GM19043 (cell line): ENCODE data around the gene TMEM134.
A peak's percentile ranks its signal among the peaks of the same experiment; 100 is the strongest.
"Not testable (repeated sequence)": the region's sequence is repeated elsewhere in the genome, so short reads cannot be mapped to it uniquely, and the experiment has no call there.

ENCODE experiments used
- ATAC-seq: cut with Tn5 transposase; IDR thresholded peaks from one replicate; pipeline ENCODE4 v1.9.1; 2021; ENCODE audit warnings: low read depth; ENCODE audit not compliant: unreplicated experiment

TMEM134 gene

DNA sequence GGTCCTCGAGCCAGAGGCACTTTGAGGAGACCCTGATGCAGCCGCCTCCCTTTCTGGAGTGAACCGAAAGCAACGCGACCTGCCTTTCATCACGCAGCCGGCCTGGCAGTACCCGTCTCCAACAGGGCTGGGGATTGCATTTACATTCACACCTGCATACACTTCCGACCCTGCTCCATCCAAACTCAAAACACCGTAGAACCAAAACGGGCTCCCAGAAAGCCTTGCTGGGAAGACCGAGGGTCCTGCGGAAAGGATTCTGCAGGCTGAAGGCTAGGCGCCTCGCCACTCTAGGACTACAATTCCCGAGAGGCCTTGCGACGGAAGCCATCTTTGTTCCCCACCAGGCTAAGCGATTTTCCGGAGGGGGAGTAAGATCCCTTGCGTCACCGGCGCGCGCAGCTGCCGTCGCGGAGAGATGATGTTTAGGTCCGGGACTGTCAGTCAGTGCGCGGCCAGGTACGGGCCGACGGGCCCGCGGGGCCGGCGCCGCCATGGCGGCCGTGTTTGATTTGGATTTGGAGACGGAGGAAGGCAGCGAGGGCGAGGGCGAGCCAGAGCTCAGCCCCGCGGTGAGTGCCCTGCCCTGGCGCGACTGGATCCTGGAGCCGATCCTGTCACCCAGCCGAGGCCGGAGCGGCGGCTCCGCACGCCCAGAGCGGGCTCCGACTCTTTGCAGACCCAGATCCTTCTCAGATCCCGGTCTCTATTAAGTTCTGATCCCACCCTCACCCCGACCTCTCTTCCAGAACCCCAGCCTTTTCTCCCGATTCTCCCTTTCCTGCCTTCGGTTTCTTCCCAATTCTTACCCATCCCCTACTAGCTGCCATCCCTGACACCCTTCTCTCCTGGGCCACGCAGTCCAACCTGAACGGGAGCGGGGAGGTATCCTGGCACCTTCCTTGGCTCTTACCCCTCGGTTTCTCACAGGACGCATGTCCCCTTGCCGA, 40.7 kb downstream of the TMEM134 start, which contains the start of gene RPS6KB2:
Gene RPS6KB2 (plus strand): TSS at position 443 of the 950 bp plus-strand sequence. CDS start 52 bp downstream, at position 495.
- peak; percentile 56 for ATAC-seq

GRCh38 chr11:67427364-67427859, 41.6 kb downstream of the TMEM134 start:
- not testable (repeated sequence) for ATAC-seq

DNA sequence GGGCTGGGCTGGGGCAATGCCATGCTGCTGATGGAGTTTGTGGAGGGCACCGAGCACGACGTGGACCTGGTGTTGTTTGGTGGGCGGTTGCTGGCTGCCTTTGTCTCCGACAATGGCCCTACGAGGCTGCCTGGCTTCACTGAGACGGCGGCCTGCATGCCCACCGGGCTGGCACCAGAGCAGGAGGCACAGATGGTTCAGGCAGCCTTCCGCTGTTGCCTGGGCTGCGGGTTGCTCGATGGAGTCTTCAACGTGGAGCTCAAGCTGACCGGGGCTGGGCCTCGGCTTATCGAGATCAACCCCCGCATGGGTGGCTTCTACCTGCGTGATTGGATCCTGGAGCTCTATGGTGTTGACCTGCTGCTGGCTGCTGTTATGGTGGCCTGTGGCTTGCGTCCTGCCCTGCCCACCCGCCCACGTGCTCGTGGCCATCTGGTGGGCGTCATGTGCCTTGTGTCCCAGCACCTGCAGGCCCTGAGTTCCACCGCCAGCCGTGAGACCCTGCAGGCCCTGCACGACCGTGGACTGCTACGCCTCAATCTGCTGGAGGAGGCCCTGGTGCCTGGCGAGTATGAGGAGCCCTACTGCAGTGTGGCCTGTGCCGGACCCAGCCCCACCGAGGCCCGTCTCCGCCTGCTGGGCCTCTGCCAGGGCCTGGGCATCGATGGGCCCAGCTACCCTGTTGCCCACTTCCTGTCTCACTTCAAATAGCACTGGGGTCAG, 45.0 kb downstream of the TMEM134 start:
- no peak for ATAC-seq

- ATAC-seq: no peak
These were observed 45.6 kb downstream of the TMEM134 start for GRCh38 chr11:67423466-67423865.

DNA sequence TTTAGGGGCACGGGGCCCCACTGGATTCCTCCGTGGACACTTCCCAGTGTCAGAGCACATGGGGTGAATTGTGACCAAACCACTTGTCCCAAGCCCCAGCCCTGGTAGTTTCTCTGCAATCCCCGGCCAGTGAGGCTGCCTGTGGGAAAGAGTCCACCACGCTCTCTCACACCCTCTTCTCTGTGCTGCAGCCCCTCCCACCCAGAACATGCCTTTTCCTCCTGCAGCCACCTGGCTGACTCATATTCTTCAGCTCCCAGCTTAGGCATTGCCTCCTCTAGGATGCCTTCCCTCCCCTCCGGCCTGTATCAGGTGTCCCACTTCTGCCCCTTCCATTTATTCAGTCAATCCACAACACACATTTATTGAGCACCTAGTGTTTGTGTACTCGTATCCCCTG, 46.2 kb downstream of the TMEM134 start:
- no peak for ATAC-seq

GRCh38 chr11:67421430-67422031, 47.5 kb downstream of the TMEM134 start:
- no peak for ATAC-seq

DNA sequence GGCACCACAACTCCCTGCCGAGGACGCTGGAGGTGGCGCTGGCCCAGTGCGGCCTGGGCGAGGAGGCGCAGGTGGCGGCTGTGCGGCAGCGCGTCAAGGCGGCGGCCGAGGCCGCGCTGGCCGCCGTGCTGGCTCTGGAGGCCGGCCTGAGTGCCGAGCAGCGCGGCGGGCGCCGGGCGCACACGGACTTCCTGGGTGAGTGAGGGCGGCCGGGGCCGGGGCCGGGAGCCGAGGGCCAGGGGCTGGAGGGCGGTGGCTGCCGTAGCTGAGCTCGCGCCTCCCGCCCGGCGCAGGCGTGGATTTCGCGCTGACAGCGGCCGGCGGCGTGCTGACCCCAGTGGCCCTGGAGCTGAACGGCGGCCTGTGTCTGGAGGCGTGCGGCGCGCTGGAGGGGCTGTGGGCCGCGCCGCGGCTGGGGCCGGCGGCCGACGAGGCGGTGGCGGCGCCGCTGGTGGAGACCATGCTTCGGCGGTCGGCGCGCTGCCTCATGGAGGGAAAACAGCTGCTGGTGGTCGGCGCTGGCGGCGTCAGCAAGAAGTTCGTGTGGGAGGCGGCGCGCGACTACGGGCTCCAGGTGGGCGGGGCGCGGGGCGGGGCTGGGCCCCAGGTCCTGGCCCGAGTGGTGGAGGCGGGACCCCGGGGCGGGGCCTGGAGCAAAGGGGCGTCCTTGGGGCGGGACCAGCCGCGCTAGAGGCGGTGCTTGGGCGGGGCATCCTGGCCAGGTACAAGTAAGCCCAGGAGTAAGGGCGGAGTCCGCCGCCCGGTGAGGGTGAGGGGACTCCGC, 48.2 kb downstream of the TMEM134 start:
- ATAC-seq: peak; percentile 94

DNA sequence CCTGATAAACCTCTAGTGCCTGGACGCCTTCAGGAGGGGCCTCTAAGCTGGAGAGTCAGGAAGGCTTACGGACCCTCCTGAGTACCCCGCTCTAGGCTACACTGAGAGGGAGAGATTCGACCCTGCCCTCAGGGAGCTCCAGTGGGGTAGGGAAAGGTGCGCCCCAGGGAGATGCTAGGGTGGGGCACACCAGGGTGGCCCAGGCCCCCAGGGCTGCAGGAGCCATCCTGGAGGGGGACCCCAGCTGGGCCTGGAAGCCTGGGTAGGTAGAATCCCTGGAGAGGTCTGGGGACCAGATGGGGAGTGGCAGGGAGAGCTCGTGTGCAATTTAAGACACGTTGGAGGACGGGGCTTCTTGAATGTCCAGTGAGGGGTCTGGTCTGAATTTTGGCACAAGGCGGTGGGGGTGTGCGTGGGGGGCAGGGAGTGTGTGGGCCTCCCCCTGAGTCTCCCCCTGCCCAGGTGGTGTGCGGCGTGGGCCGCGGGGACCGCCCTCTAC, 48.9 kb downstream of the TMEM134 start:
- ATAC-seq: no peak

DNA sequence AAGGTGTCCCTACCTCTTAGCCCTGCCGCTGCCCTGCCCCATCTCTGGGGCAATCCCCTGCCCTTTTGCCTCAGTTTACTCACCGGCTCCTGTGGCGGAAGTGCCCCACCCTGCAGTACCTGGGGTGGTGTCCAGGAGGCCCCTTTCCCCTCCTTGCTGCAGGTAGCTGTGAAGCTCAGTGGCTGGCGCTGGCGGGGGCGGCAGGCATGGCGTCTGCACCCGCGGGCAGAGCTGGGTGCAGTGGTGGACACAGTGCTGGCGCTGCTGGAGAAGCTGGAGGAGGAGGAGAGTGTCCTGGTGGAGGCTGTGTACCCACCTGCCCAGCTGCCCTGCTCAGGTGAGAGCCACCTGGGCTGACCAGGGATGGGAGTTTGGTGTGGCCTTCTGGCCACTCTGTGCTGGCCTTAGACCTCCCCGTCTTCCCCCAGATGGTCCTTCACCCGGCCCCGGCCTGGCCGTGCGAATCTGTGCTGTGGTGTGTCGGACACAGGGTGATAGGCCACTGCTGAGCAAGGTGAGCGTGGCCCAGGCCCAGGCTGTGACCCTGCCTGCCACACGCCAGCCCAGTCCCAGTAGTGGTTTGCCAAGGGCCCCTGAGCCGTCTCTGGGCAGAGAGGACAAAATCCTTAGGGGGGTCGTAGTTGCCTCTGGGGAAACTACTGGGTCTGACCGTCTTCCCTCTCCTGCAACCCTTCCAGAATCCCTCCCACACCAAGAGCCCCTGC, 49.6 kb downstream of the TMEM134 start:
- ATAC-seq: no peak

DNA sequence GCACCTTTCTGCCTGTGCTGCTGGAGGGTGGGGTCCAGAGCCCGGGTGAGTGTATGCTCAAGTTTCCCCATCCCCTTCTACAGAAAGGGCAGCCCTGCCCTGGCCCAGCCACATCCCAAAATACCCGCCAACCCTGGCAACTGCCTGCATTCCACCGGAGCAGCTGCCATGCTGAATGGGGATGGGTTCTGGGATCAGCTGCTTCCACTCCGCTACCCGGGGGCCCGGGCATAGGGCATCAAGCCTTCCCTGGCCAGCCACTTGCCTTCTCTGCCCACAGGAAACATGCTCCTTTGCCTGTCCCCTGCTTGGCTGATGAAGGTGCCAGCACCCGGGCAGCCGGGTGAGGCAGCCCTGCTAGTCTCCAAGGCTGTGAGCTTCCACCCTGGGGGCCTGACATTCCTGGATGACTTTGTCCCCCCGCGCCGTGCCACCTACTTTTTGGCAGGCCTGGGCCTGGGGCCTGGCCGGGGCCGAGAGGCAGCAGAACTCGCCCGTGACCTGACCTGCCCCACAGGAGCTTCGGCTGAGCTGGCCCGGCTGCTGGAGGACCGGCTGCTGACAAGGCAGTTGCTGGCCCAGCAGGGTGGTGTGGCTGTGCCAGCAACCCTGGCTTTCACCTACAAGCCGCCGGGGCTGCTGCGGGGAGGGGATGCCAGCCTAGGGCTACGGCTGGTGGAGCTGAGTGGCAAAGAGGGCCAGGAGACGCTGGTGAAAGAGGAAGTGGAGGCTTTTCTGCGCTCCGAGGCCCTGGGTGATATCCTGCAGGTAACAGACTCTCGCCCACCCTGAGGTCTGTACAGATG, 50.4 kb downstream of the TMEM134 start:
- ATAC-seq: no peak

DNA sequence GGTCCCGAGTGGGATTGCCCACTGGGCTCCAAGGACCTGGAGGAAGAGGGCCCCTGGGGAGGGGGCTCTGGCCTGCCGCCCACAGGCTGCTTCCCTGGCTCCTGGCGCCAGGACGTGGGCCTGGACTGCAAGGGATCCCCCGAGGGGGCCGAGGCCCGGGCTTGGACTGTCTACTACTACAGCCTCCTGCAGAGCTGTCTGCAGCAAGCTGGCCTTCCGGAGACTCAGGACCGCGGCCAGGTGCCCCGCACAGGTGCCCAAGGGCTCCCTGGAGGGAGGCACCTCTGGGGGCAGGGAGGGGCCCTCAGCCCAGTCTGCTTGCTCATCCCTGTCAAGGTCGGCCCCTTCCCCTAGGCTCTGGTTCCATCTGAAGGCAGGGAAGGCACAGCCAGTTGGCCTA, 51.6 kb downstream of the TMEM134 start:
- no peak for ATAC-seq

DNA sequence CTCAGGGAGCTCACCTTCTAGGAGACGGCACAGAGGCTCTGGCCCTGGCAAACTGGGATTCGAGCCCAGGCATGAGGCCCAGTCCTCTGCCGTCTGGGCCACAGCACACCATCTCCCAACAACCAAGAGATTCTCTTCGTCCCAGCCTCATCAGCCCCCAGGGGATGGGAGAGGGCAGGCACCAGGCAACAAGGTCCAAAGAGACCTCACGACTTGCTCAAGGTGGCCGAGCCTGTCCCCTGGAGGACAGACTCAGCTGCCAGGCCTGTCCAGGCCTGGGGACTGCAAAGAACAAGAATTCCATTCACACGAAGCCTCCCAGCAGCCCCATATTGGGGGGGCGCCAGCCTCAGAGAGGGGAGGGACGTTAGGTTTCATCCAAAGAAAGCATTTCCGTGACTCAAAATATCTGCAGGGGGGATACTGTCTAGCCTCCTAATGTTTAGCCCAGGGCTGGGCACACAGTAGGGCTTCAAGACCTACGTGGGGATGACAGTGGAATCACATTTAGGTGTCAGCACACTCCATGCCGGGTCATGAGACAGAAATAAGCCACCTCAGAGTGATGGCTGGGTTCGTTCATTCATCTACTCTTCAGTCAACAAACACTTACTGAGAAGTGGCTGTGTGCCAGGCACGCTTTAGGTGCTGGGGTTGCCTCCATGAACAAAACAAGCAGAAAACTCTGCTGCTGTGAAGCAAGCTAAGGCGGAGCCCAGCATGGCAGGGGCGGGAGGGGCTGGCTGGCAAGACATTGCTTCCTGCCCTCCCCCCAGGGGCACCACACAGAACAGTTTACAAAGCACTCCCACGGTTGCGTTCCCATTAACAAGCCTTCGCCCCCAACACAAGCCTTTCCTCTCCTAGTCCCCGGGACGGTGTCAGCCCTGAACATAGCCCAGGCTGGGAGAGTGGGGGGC, 52.4 kb downstream of the TMEM134 start:
- no peak for ATAC-seq

- ATAC-seq: no peak
These were observed 53.3 kb downstream of the TMEM134 start, which contains the start of gene CARNS1 for GRCh38 chr11:67415501-67416304. CARNS1 (plus strand) TSS chr11:67415678; CDS start chr11:67416200, 522 bp downstream.

DNA sequence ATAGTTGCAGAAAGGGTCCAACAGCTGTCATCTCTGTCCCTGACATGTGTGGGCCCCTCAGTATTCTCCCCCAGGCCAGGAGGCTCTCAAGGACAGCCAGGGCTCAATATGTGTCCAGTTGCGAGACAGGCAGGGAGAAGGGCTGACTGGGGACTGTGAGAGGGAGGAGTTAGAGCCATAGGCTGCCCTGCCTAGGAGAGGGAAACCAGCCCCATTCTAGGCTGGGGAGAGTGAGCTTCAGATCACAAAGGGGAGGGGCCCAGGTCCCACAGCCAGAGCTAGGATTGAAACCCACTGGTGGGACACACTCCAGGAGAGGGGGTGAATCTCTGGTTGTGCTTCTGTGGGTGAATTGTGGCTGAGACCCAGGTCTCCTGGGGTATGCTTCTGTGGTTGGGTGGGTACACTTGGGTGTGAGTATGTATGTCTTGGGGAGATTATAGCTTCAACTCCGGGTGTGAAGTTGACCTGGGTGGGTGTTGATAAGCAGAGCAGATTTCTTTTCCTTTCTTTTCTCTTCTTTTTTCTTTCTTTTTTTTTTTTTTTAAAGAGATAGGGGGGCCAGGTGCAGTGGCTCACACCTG, 55.7 kb downstream of the TMEM134 start:
- ATAC-seq: no peak

DNA sequence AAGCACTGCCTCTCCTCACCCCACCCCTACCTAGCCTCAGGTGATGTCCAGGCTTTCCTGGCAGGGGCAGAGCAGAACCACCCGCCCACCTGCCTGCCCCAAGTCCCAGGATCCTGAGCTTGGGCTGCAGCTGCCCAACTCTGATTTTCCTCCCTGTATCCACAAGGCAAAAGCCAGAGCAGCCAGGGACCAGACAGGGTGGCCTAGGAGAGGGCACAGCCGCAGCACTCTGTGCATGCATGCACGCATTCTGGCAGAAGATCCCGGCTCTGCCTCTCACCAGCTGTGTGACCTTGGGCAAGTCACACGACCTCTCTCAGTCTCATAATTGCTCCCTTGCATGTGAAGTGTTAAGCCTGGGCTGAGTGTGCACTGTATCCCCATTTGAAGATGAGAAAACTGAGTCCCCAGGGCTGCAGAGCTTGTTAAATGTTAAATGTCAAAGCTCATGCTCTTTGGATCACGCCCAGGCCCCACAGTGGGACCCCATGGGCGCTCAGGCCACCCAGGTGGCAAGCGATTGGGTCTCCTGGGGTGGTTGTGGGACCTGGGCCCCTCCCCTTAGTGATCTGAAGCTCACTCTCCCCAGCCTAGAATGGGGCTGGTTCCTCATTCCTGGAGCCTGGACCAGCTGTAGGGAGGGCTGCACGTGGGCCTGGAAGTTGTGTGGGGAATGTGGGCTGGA, 56.4 kb downstream of the TMEM134 start:
- ATAC-seq: no peak

DNA sequence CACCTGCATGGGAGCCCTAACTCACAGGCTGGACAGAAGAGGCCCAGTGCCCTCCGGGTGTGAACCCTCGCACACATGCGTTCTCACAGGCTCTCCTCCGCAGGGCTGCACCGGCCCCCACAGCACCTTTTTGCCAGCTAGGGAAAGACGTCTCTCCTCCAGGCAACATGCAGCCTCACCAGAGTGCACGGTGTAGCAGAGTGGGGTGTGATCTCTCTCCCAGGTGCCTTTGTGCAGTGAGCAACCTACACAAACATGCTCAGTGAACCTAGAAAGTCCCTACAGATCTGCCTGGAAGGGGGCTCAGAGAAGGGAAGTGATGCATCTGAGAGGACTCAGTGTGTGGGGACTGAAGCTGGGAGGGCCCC, 57.3 kb downstream of the TMEM134 start:
- ATAC-seq: no peak
